ENCODE results near the gene WIZ. TPM values are rescaled to one million over a fixed set of nuclear protein-coding genes. Genes with fewer than 3 reads are reported as not detected.
A peak's percentile ranks its signal among the peaks of the same experiment; 100 is the strongest.

WIZ gene
- polyA plus RNA-seq (2013), result 16.8 TPM

- Histone ChIP-seq H3K27me3 (replicated peaks in 2 of 5; ENCODE audit: control insufficient read depth in 4 of 5, insufficient read depth in 5 of 5, low read length in 4 of 5) (no peaks in the 10 kb centered on the region), H3K36me3 (ENCODE audit: control insufficient read depth in 4 of 4, insufficient read depth in 4 of 4, low read length in 3 of 4) (peaks cover 10 to 35% (median 30%) of the 10 kb centered on the region in 4 experiments)
- POLR2A ChIA-PET, result interaction anchor here (0.9 to 1.4 kb wide), 4 partner anchors 14 to 18 kb away, joined by 3 to 5 read pairs (median 4); partner anchors contain the start of gene RASAL3
Measured at GRCh38 chr19:15449620-15450527, at the start of gene WIZ. Gene WIZ (minus strand): TSS chr19:15449956. CDS start chr19:15448307, 1,649 bp downstream.

GRCh38 chr19:15498910-15499309 lies 49.2 kb upstream of the WIZ start:
- H3K27me3 ChIP-seq (replicated peaks in 2 of 5; ENCODE audit: control insufficient read depth in 4 of 5, insufficient read depth in 5 of 5, low read length in 4 of 5), result peaks cover 0 to 2% (median 0%) of the 10 kb centered on the region in 5 experiments
- H3K4me1 ChIP-seq (ENCODE audit: control extremely low read depth in 1 of 4, control insufficient read depth in 4 of 4, insufficient read depth in 4 of 4, low read length in 3 of 4), result no peaks in the 10 kb centered on the region
- no peak for DNase-seq
- no peaks in the 10 kb centered on the region for H3K36me3 ChIP-seq (ENCODE audit: control insufficient read depth in 4 of 4, insufficient read depth in 4 of 4, low read length in 3 of 4)
- WGBS (ENCODE audit: insufficient coverage), result 66% methylated on average over 4 of the region's 6 CpGs
- CTCF ChIA-PET, result interaction anchor here (1.1 kb wide), 1 partner anchor 19 kb away, joined by 4 read pairs; no protein-coding TSS in a partner anchor
- no peak overlapping the region for H3K4me3 ChIP-seq (ENCODE audit: control insufficient read depth in 1 of 7, extremely low read depth in 1 of 7, insufficient read depth in 4 of 7, low read depth in 2 of 7, low read length in 6 of 7)
- POLR2A ChIA-PET, result no interaction called here
- no peak overlapping the region for H3K27ac ChIP-seq (ENCODE audit: insufficient read depth in 1 of 2, low read depth in 1 of 2, low read length in 2 of 2, poor library complexity in 1 of 2, severe bottlenecking in 2 of 2)
- no peaks in the 10 kb centered on the region for H3K9me3 ChIP-seq (ENCODE audit: control extremely low read depth in 1 of 5, control insufficient read depth in 4 of 5, insufficient read depth in 2 of 5, low read depth in 1 of 5, low read length in 4 of 5)

More at GRCh38 chr19:15449620-15450527, at the start of gene WIZ:
- peaks cover 0 to 16% (median 8%) of the 10 kb centered on the region in 4 experiments for H3K4me1 ChIP-seq (ENCODE audit: control extremely low read depth in 1 of 4, control insufficient read depth in 4 of 4, insufficient read depth in 4 of 4, low read length in 3 of 4)
- 23% methylated on average over 13 of the region's 77 CpGs for WGBS (ENCODE audit: insufficient coverage)
- peak within 1 kb of the TSS; percentile 27 to 86 (median 73) for H3K4me3 ChIP-seq (ENCODE audit: control insufficient read depth in 1 of 7, extremely low read depth in 1 of 7, insufficient read depth in 4 of 7, low read depth in 2 of 7, low read length in 6 of 7)
- H3K27ac ChIP-seq (ENCODE audit: insufficient read depth in 1 of 2, low read depth in 1 of 2, low read length in 2 of 2, poor library complexity in 1 of 2, severe bottlenecking in 2 of 2), result no peak within 1 kb of the TSS
- DNase-seq, result peak in 2 of 3 donors; percentile 83 to 86
- CTCF ChIA-PET, result interaction anchor here (1.3 to 3.2 kb wide), 4 partner anchors 10 to 31 kb away, joined by 3 to 16 read pairs (median 6); partner anchors contain the start of gene AKAP8L
- no peaks in the 10 kb centered on the region for H3K9me3 ChIP-seq (ENCODE audit: control extremely low read depth in 1 of 5, control insufficient read depth in 4 of 5, insufficient read depth in 2 of 5, low read depth in 1 of 5, low read length in 4 of 5)

GRCh38 chr19:15498156-15498858 lies 48.6 kb upstream of the WIZ start:
- ChIA-PET CTCF (interaction anchor here (1.1 kb wide), 1 partner anchor 18 kb away, joined by 4 read pairs; no protein-coding TSS in a partner anchor), POLR2A (no interaction called here)
- Histone ChIP-seq H3K4me1 (ENCODE audit: control extremely low read depth in 1 of 4, control insufficient read depth in 4 of 4, insufficient read depth in 4 of 4, low read length in 3 of 4) (no peaks in the 10 kb centered on the region), H3K36me3 (ENCODE audit: control insufficient read depth in 4 of 4, insufficient read depth in 4 of 4, low read length in 3 of 4) (no peaks in the 10 kb centered on the region), H3K27ac (ENCODE audit: insufficient read depth in 1 of 2, low read depth in 1 of 2, low read length in 2 of 2, poor library complexity in 1 of 2, severe bottlenecking in 2 of 2) (no peak overlapping the region), H3K4me3 (ENCODE audit: control insufficient read depth in 1 of 7, extremely low read depth in 1 of 7, insufficient read depth in 4 of 7, low read depth in 2 of 7, low read length in 6 of 7) (no peak overlapping the region), H3K27me3 (replicated peaks in 2 of 5; ENCODE audit: control insufficient read depth in 4 of 5, insufficient read depth in 5 of 5, low read length in 4 of 5) (peaks cover 0 to 2% (median 0%) of the 10 kb centered on the region in 5 experiments), H3K9me3 (ENCODE audit: control extremely low read depth in 1 of 5, control insufficient read depth in 4 of 5, insufficient read depth in 2 of 5, low read depth in 1 of 5, low read length in 4 of 5) (no peaks in the 10 kb centered on the region)
- 88% methylated on average over 7 of the region's 10 CpGs for WGBS (ENCODE audit: insufficient coverage)
- DNase-seq, result no peak

GRCh38 chr19:15495151-15495550 lies 45.4 kb upstream of the WIZ start:
- Histone ChIP-seq H3K27ac (ENCODE audit: insufficient read depth in 1 of 2, low read depth in 1 of 2, low read length in 2 of 2, poor library complexity in 1 of 2, severe bottlenecking in 2 of 2) (no peak overlapping the region), H3K36me3 (ENCODE audit: control insufficient read depth in 4 of 4, insufficient read depth in 4 of 4, low read length in 3 of 4) (no peaks in the 10 kb centered on the region), H3K27me3 (replicated peaks in 2 of 5; ENCODE audit: control insufficient read depth in 4 of 5, insufficient read depth in 5 of 5, low read length in 4 of 5) (no peaks in the 10 kb centered on the region), H3K4me3 (ENCODE audit: control insufficient read depth in 1 of 7, extremely low read depth in 1 of 7, insufficient read depth in 4 of 7, low read depth in 2 of 7, low read length in 6 of 7) (no peak overlapping the region), H3K9me3 (ENCODE audit: control extremely low read depth in 1 of 5, control insufficient read depth in 4 of 5, insufficient read depth in 2 of 5, low read depth in 1 of 5, low read length in 4 of 5) (no peaks in the 10 kb centered on the region), H3K4me1 (ENCODE audit: control extremely low read depth in 1 of 4, control insufficient read depth in 4 of 4, insufficient read depth in 4 of 4, low read length in 3 of 4) (no peaks in the 10 kb centered on the region)
- CTCF ChIA-PET, result interaction anchor here (1.0 kb wide), 1 partner anchor 17 kb away, joined by 3 read pairs; no protein-coding TSS in a partner anchor
- no CpG with 5 or more reads among the region's 1 CpG for WGBS (ENCODE audit: insufficient coverage)
- no peak for DNase-seq
- POLR2A ChIA-PET, result no interaction called here

GRCh38 chr19:15488489-15489226 lies 38.9 kb upstream of the WIZ start:
- ChIA-PET CTCF (no interaction called here), POLR2A (no interaction called here)
- H3K4me3 ChIP-seq (ENCODE audit: control insufficient read depth in 1 of 7, extremely low read depth in 1 of 7, insufficient read depth in 4 of 7, low read depth in 2 of 7, low read length in 6 of 7), result no peak overlapping the region
- H3K36me3 ChIP-seq (ENCODE audit: control insufficient read depth in 4 of 4, insufficient read depth in 4 of 4, low read length in 3 of 4), result no peaks in the 10 kb centered on the region
- 94% methylated on average over 9 of the region's 13 CpGs for WGBS (ENCODE audit: insufficient coverage)
- no peaks in the 10 kb centered on the region for H3K27me3 ChIP-seq (replicated peaks in 2 of 5; ENCODE audit: control insufficient read depth in 4 of 5, insufficient read depth in 5 of 5, low read length in 4 of 5)
- H3K9me3 ChIP-seq (ENCODE audit: control extremely low read depth in 1 of 5, control insufficient read depth in 4 of 5, insufficient read depth in 2 of 5, low read depth in 1 of 5, low read length in 4 of 5), result no peaks in the 10 kb centered on the region
- H3K27ac ChIP-seq (ENCODE audit: insufficient read depth in 1 of 2, low read depth in 1 of 2, low read length in 2 of 2, poor library complexity in 1 of 2, severe bottlenecking in 2 of 2), result no peak overlapping the region
- H3K4me1 ChIP-seq (ENCODE audit: control extremely low read depth in 1 of 4, control insufficient read depth in 4 of 4, insufficient read depth in 4 of 4, low read length in 3 of 4), result no peaks in the 10 kb centered on the region
- no peak for DNase-seq

- 100% methylated on average over 2 of the region's 4 CpGs for WGBS (ENCODE audit: insufficient coverage)
- no peak for DNase-seq
- Histone ChIP-seq H3K4me1 (ENCODE audit: control extremely low read depth in 1 of 4, control insufficient read depth in 4 of 4, insufficient read depth in 4 of 4, low read length in 3 of 4) (no peaks in the 10 kb centered on the region), H3K36me3 (ENCODE audit: control insufficient read depth in 4 of 4, insufficient read depth in 4 of 4, low read length in 3 of 4) (no peaks in the 10 kb centered on the region), H3K4me3 (ENCODE audit: control insufficient read depth in 1 of 7, extremely low read depth in 1 of 7, insufficient read depth in 4 of 7, low read depth in 2 of 7, low read length in 6 of 7) (no peak overlapping the region), H3K27me3 (replicated peaks in 2 of 5; ENCODE audit: control insufficient read depth in 4 of 5, insufficient read depth in 5 of 5, low read length in 4 of 5) (no peaks in the 10 kb centered on the region), H3K9me3 (ENCODE audit: control extremely low read depth in 1 of 5, control insufficient read depth in 4 of 5, insufficient read depth in 2 of 5, low read depth in 1 of 5, low read length in 4 of 5) (no peaks in the 10 kb centered on the region), H3K27ac (ENCODE audit: insufficient read depth in 1 of 2, low read depth in 1 of 2, low read length in 2 of 2, poor library complexity in 1 of 2, severe bottlenecking in 2 of 2) (no peak overlapping the region)
- ChIA-PET POLR2A (no interaction called here), CTCF (no interaction called here)
Measured at GRCh38 chr19:15487038-15487437, 37.3 kb upstream of the WIZ start.

Data from common myeloid progenitor, CD34-positive (primary cell).